ENCODE measurements around the gene TNFRSF21.
"Not testable (repeated sequence)": the region's sequence is repeated elsewhere in the genome, so short reads cannot be mapped to it uniquely, and the experiment has no call there.

Gene TNFRSF21

DNA sequence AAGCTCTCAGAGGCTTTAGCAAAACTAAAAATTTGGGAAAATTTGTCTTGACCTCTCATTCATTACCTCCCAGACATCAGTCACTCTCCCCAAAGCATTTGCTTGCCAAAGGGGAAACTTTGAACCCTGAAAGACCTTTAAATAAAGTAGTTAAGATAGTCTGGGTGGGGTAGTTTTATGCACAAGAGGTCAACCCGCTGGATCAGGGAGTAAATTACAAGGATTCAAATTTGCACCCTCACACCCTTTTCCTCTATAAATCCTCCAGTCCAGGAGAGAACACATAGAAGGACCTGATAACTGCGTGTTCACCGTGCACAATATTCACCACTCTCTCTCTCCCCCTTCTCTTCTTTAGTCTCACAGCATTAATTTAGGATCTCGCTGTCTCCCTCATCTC lies 36.1 kb upstream of the TNFRSF21 start:
- no peaks in the 10 kb centered on the region for H3K9me3 ChIP-seq (ENCODE audit: control insufficient read depth, insufficient read depth, low read length)

DNA sequence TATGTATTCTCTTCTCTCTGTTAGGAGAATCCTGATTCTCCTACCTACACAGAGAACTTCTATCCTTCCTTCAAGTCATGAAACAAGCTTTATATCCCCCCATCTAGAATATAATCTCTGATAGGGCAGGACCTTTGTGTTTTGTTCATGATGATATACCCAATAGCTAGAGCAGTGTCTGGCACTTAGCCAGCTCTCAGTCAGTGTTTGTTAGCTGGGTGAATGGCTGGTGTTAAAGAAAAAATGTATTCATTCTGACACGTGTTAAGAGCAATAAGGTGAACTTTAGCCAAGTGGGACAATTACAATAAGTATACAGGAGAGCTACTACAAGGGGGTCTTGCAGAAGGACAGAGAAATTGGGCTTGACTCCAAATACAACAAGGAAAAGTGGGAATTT lies 34.3 kb upstream of the TNFRSF21 start:
- no peaks in the 10 kb centered on the region for H3K4me1 ChIP-seq (ENCODE audit: control insufficient read depth, insufficient read depth, low read length)
- no peaks in the 10 kb centered on the region for H3K27me3 ChIP-seq (ENCODE audit: control insufficient read depth, insufficient read depth, low read length)
- H3K9ac ChIP-seq (ENCODE audit: low read depth, low read length), result no peak overlapping the region
- H3K27ac ChIP-seq (ENCODE audit: low read depth, low read length), result no peak overlapping the region
- H3K36me3 ChIP-seq (ENCODE audit: control insufficient read depth, insufficient read depth, low read length), result no peaks in the 10 kb centered on the region
- no peak overlapping the region for H3K4me3 ChIP-seq (ENCODE audit: low read depth, low read length)
- no peaks in the 10 kb centered on the region for H3K9me3 ChIP-seq (ENCODE audit: control insufficient read depth, insufficient read depth, low read length)

More for the DNA sequence above, 36.1 kb upstream of the TNFRSF21 start:
- no peak overlapping the region for H3K9ac ChIP-seq (ENCODE audit: low read depth, low read length)
- H3K4me3 ChIP-seq (ENCODE audit: low read depth, low read length), result no peak overlapping the region
- H3K4me1 ChIP-seq (ENCODE audit: control insufficient read depth, insufficient read depth, low read length), result no peaks in the 10 kb centered on the region
- H3K27me3 ChIP-seq (ENCODE audit: control insufficient read depth, insufficient read depth, low read length), result no peaks in the 10 kb centered on the region
- H3K36me3 ChIP-seq (ENCODE audit: control insufficient read depth, insufficient read depth, low read length), result no peaks in the 10 kb centered on the region
- no peak overlapping the region for H3K27ac ChIP-seq (ENCODE audit: low read depth, low read length)

DNA sequence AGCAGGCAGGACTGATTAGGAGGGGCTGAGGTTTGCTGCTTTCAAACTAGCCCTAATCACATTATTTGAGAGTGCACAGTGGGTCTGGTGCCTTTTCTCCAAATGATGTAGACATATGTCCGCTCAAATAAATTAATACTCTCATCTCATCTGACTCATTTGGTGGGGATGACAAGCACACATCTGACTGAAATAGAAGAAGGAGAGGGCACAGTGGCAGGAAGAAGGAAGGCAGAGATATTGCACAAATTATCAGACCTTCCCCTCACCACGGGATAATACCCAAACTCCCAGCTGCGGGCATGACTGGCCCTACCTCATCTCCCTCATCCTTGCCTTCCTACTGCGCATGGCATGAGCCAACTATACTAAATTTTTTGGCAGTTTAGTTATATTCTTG lies 33.9 kb upstream of the TNFRSF21 start:
- no peak overlapping the region for H3K4me3 ChIP-seq (ENCODE audit: low read depth, low read length)

DNA sequence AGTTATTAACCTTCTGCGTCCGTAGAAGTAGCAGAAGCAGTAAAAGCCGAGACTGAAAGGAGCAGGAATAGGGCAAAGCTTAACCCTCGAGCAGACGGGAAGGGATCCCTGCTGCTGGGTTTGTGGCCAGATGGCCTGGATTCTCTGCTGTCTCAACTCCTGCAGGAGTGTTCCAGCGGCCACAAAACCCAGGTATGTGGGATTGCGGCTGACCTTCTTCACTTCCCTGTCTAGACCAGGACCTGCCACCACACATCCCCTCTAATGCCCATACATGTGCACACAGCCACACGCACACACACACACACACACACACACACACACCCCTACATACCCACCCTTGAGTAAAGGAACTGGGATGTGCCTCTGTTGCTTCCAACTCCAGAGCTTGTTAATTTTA lies 33.1 kb upstream of the TNFRSF21 start:
- H3K9ac ChIP-seq (ENCODE audit: low read depth, low read length), result no peak overlapping the region
- H3K27ac ChIP-seq (ENCODE audit: low read depth, low read length), result no peak overlapping the region
- H3K4me1 ChIP-seq (ENCODE audit: control insufficient read depth, insufficient read depth, low read length), result no peaks in the 10 kb centered on the region
- H3K4me3 ChIP-seq (ENCODE audit: low read depth, low read length), result no peak overlapping the region
- no peaks in the 10 kb centered on the region for H3K9me3 ChIP-seq (ENCODE audit: control insufficient read depth, insufficient read depth, low read length)
- no peaks in the 10 kb centered on the region for H3K36me3 ChIP-seq (ENCODE audit: control insufficient read depth, insufficient read depth, low read length)
- H3K27me3 ChIP-seq (ENCODE audit: control insufficient read depth, insufficient read depth, low read length), result no peaks in the 10 kb centered on the region

More for the DNA sequence above, 33.9 kb upstream of the TNFRSF21 start:
- Histone ChIP-seq H3K36me3 (ENCODE audit: control insufficient read depth, insufficient read depth, low read length) (no peaks in the 10 kb centered on the region), H3K9ac (ENCODE audit: low read depth, low read length) (no peak overlapping the region), H3K4me1 (ENCODE audit: control insufficient read depth, insufficient read depth, low read length) (no peaks in the 10 kb centered on the region), H3K27ac (ENCODE audit: low read depth, low read length) (no peak overlapping the region), H3K27me3 (ENCODE audit: control insufficient read depth, insufficient read depth, low read length) (no peaks in the 10 kb centered on the region), H3K9me3 (ENCODE audit: control insufficient read depth, insufficient read depth, low read length) (no peaks in the 10 kb centered on the region)

DNA sequence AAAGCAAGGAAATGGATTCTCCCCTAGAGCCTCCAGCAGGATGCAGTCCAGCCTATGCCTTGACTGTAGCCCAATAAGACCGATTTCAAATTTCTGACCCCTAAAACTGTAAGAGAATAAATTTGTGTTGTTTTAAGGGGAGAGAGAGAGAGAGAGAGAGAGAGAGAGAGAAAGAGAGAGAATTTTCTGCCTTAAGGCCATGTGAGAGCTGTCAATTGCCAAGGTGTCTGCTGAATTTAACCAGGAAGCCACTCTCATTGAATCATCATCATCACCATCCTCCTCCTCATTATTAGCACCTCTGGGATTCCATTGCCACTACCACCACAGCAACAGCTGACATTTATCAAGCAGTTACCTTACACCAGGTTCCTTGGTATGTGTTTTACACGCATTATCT lies 27.8 kb upstream of the TNFRSF21 start:
- Histone ChIP-seq H3K9ac (ENCODE audit: low read depth, low read length) (no peak overlapping the region), H3K4me1 (ENCODE audit: control insufficient read depth, insufficient read depth, low read length) (no peaks in the 10 kb centered on the region), H3K27ac (ENCODE audit: low read depth, low read length) (no peak overlapping the region), H3K4me3 (ENCODE audit: low read depth, low read length) (no peak overlapping the region), H3K9me3 (ENCODE audit: control insufficient read depth, insufficient read depth, low read length) (no peaks in the 10 kb centered on the region), H3K36me3 (ENCODE audit: control insufficient read depth, insufficient read depth, low read length) (no peaks in the 10 kb centered on the region), H3K27me3 (ENCODE audit: control insufficient read depth, insufficient read depth, low read length) (no peaks in the 10 kb centered on the region)

DNA sequence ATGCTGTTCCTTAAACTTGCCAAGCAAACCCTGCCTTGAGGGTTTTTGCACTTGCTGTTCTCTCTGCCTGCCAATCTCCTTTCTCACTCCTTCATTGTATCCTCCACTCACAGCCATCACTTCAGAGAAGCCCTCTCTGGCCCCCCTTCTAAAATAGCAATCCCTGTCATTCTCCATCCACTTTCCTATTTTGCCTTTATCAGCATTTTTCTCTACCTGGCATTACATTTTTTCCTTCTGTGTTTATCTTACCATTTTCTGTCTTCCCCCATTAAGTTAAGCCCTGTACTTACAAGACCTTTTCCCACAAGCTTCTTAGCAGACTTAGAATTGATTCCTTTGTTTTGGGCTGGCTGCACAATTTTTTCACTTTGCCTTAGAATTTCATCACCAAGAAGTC lies 26.6 kb upstream of the TNFRSF21 start:
- H3K36me3 ChIP-seq (ENCODE audit: control insufficient read depth, insufficient read depth, low read length), result no peaks in the 10 kb centered on the region
- no peak overlapping the region for H3K9ac ChIP-seq (ENCODE audit: low read depth, low read length)
- H3K4me1 ChIP-seq (ENCODE audit: control insufficient read depth, insufficient read depth, low read length), result no peaks in the 10 kb centered on the region
- no peak overlapping the region for H3K27ac ChIP-seq (ENCODE audit: low read depth, low read length)
- no peaks in the 10 kb centered on the region for H3K9me3 ChIP-seq (ENCODE audit: control insufficient read depth, insufficient read depth, low read length)
- no peak overlapping the region for H3K4me3 ChIP-seq (ENCODE audit: low read depth, low read length)
- H3K27me3 ChIP-seq (ENCODE audit: control insufficient read depth, insufficient read depth, low read length), result no peaks in the 10 kb centered on the region

DNA sequence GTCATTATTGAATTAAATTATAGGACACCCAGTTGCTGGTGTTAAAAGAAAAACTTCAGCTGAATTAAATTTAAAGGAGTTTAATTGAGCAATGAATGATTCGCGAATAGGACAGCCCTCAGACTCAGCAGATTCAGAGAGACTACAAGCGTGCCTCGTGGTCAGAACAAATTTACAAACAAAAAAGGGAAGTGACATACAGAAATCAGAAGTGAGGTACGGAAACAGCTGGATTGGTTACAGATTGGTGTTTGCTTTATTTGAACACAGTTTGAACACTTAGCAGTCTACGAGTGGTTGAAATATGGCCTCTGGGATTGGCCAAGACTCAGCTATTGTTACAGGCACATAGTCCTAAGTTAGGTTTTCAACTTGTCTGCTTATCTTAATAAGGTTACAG lies 25.8 kb upstream of the TNFRSF21 start:
- no peak overlapping the region for H3K27ac ChIP-seq (ENCODE audit: low read depth, low read length)
- no peaks in the 10 kb centered on the region for H3K4me1 ChIP-seq (ENCODE audit: control insufficient read depth, insufficient read depth, low read length)
- no peaks in the 10 kb centered on the region for H3K36me3 ChIP-seq (ENCODE audit: control insufficient read depth, insufficient read depth, low read length)
- H3K9ac ChIP-seq (ENCODE audit: low read depth, low read length), result no peak overlapping the region
- H3K9me3 ChIP-seq (ENCODE audit: control insufficient read depth, insufficient read depth, low read length), result no peaks in the 10 kb centered on the region
- H3K4me3 ChIP-seq (ENCODE audit: low read depth, low read length), result no peak overlapping the region
- no peaks in the 10 kb centered on the region for H3K27me3 ChIP-seq (ENCODE audit: control insufficient read depth, insufficient read depth, low read length)

DNA sequence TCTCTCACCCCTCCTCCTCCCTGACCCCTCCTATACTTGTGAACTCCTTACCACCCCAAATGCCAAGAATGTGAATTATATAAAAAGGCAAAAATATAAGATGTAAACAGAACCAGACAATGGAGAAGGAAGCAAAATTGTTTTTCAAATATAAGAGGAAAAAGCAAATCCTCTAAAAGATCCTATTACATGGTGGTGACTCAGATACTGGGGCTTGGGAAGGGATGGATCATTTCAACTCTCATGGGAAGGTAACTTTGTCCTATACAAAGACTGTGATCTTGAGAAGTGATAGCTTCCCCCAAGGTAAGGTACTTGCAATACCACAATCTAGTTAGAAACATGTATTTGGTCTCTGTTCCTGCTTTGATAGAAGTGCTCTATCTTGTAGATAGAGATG lies 24.6 kb upstream of the TNFRSF21 start:
- H3K36me3 ChIP-seq (ENCODE audit: control insufficient read depth, insufficient read depth, low read length), result no peaks in the 10 kb centered on the region
- H3K27ac ChIP-seq (ENCODE audit: low read depth, low read length), result no peak overlapping the region
- no peaks in the 10 kb centered on the region for H3K27me3 ChIP-seq (ENCODE audit: control insufficient read depth, insufficient read depth, low read length)
- H3K4me3 ChIP-seq (ENCODE audit: low read depth, low read length), result no peak overlapping the region
- H3K9ac ChIP-seq (ENCODE audit: low read depth, low read length), result no peak overlapping the region
- no peaks in the 10 kb centered on the region for H3K9me3 ChIP-seq (ENCODE audit: control insufficient read depth, insufficient read depth, low read length)
- no peaks in the 10 kb centered on the region for H3K4me1 ChIP-seq (ENCODE audit: control insufficient read depth, insufficient read depth, low read length)

DNA sequence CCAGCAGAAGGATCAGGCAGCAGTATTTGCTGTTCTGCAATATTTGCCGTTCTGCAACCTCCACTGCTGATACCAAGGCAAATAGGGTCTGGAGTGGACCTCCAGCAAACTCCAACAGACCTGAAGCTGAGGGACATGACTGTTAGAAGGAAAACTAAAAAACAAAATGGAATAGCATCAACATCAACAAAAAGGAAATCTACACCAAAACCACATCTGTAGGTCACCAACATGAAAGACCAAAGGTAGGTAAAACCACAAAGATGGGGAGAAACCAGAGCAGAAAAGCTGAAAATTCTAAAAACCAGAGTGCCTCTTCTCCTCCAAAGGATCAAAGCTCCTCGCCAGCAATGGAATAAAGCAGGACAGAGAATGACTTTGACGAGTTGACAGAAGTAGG lies 18.9 kb upstream of the TNFRSF21 start:
- not testable (repeated sequence) for H3K4me3 ChIP-seq (ENCODE audit: low read depth, low read length); H3K36me3 ChIP-seq (ENCODE audit: control insufficient read depth, insufficient read depth, low read length); H3K9me3 ChIP-seq (ENCODE audit: control insufficient read depth, insufficient read depth, low read length); H3K9ac ChIP-seq (ENCODE audit: low read depth, low read length); H3K4me1 ChIP-seq (ENCODE audit: control insufficient read depth, insufficient read depth, low read length); H3K27ac ChIP-seq (ENCODE audit: low read depth, low read length); H3K27me3 ChIP-seq (ENCODE audit: control insufficient read depth, insufficient read depth, low read length)

DNA sequence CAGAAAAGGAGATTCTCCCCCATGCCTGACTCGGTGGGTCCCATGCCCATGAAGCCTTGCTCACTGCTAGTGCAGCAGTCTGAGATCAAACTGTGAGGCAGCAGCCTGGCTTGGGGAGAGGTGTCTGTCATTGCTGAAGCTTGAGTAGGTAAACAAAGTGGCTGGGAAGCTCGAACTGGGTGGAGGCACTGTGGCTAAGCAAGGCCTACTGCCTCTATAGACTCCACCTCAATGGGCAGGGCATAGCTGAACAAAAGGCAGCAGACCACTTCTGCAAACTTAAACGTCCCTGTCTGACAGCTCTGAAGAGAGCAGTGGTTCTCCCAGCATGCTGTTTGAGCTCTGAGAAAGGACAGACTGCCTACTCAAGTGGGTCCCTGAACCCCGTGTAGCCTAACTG lies 18.4 kb upstream of the TNFRSF21 start:
- H3K27me3 ChIP-seq (ENCODE audit: control insufficient read depth, insufficient read depth, low read length); H3K27ac ChIP-seq (ENCODE audit: low read depth, low read length); H3K4me1 ChIP-seq (ENCODE audit: control insufficient read depth, insufficient read depth, low read length); H3K9ac ChIP-seq (ENCODE audit: low read depth, low read length); H3K9me3 ChIP-seq (ENCODE audit: control insufficient read depth, insufficient read depth, low read length); H3K36me3 ChIP-seq (ENCODE audit: control insufficient read depth, insufficient read depth, low read length); H3K4me3 ChIP-seq (ENCODE audit: low read depth, low read length): not testable (repeated sequence)

DNA sequence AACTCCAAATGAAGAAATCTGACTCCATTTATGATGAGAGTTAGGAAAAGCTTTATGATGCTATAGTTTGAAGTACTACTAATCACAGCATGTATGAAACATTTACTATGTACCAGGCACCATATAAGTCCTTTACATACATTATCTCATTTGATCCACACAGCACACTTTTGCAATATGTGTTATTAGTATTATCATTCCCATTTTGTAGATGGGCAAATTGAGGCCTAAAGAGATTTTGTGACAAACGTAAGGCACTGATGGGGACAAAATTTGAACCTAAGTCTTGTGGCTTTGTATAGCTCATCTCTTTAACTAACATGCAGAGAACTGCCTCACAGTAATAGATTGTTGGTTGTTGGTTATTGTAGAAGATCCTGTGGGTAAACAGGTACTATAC lies 14.2 kb upstream of the TNFRSF21 start:
- H3K4me3 ChIP-seq (ENCODE audit: low read depth, low read length), result no peak overlapping the region
- no peak overlapping the region for H3K9ac ChIP-seq (ENCODE audit: low read depth, low read length)
- peaks cover 8% of the 10 kb centered on the region; the same call in 1 of the 2 replicates for H3K4me1 ChIP-seq (ENCODE audit: control insufficient read depth, insufficient read depth, low read length)
- no peaks in the 10 kb centered on the region for H3K27me3 ChIP-seq (ENCODE audit: control insufficient read depth, insufficient read depth, low read length)
- H3K36me3 ChIP-seq (ENCODE audit: control insufficient read depth, insufficient read depth, low read length), result no peaks in the 10 kb centered on the region
- H3K9me3 ChIP-seq (ENCODE audit: control insufficient read depth, insufficient read depth, low read length), result peaks cover 7% of the 10 kb centered on the region
- no peak overlapping the region for H3K27ac ChIP-seq (ENCODE audit: low read depth, low read length)

DNA sequence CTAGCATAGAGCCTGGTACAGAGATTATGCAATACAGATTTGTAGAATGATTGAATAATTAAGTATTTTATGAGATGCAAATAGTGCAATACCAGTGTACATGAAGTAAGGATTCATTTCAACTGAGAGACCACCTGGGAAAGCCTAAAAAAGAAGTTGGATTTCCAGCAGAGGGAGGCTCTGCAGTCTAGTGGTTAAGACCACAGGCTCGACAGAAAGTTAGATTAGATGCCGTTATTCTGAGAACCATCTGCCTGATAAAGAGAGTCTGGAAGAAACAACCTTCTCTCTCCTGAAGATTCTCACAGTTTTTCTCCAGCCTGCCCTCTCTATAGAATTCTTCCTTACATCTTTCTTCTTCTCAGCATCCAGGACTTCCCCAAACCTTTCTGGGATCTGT lies 13.6 kb upstream of the TNFRSF21 start:
- no peaks in the 10 kb centered on the region for H3K36me3 ChIP-seq (ENCODE audit: control insufficient read depth, insufficient read depth, low read length)
- H3K9ac ChIP-seq (ENCODE audit: low read depth, low read length), result no peak overlapping the region
- H3K4me3 ChIP-seq (ENCODE audit: low read depth, low read length), result no peak overlapping the region
- H3K9me3 ChIP-seq (ENCODE audit: control insufficient read depth, insufficient read depth, low read length), result peaks cover 4% of the 10 kb centered on the region
- H3K4me1 ChIP-seq (ENCODE audit: control insufficient read depth, insufficient read depth, low read length), result peaks cover 8% of the 10 kb centered on the region; the same call in 1 of the 2 replicates
- H3K27me3 ChIP-seq (ENCODE audit: control insufficient read depth, insufficient read depth, low read length), result no peaks in the 10 kb centered on the region
- H3K27ac ChIP-seq (ENCODE audit: low read depth, low read length), result no peak overlapping the region

Data from HUES48 (cell line).